ENCODE data around the gene AGRN.

DNA sequence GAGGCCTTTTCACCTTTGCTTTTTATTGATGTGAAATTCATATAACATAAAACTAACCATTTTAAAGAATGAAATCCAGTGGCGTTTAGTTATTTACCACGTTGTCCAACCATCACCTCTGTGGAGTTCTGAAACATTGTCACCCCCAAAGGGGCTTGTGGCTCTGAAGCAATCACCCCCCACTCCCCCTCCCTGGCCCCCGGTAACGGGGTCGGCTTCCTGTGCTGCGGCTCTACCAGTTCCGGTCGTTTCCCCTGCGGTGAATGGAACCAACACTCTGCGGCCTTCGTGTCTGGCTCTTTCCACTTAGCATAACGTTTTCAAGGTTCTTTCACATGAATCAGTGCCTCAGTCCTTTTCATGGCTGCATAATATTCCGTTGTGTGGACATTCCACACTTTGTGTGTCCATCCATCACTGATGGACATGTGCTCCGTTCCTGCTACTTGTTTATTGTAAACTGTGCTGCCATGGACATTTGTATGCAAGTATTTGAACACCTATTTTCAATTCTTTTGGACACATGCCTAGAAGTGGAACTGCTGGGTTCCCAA is 8.4 kb upstream of the AGRN start:
- TF ChIP-seq YY1 (IDR thresholded peaks at IDR 0.05) (no peak), TAF1 (conservative IDR thresholded peaks at IDR 0.05) (no peak), FOXA1 (IDR thresholded peaks at IDR 0.05) (no peak), RAD21 (IDR thresholded peaks at IDR 0.05) (no peak)
- TF ChIP-seq, protein P1, sequence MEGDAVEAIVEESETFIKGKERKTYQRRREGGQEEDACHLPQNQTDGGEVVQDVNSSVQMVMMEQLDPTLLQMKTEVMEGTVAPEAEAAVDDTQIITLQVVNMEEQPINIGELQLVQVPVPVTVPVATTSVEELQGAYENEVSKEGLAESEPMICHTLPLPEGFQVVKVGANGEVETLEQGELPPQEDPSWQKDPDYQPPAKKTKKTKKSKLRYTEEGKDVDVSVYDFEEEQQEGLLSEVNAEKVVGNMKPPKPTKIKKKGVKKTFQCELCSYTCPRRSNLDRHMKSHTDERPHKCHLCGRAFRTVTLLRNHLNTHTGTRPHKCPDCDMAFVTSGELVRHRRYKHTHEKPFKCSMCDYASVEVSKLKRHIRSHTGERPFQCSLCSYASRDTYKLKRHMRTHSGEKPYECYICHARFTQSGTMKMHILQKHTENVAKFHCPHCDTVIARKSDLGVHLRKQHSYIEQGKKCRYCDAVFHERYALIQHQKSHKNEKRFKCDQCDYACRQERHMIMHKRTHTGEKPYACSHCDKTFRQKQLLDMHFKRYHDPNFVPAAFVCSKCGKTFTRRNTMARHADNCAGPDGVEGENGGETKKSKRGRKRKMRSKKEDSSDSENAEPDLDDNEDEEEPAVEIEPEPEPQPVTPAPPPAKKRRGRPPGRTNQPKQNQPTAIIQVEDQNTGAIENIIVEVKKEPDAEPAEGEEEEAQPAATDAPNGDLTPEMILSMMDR (IDR thresholded peaks at IDR 0.05; ENCODE audit: low read depth, low read length, missing input control), result no peak
- TF ChIP-seq, protein P2, sequence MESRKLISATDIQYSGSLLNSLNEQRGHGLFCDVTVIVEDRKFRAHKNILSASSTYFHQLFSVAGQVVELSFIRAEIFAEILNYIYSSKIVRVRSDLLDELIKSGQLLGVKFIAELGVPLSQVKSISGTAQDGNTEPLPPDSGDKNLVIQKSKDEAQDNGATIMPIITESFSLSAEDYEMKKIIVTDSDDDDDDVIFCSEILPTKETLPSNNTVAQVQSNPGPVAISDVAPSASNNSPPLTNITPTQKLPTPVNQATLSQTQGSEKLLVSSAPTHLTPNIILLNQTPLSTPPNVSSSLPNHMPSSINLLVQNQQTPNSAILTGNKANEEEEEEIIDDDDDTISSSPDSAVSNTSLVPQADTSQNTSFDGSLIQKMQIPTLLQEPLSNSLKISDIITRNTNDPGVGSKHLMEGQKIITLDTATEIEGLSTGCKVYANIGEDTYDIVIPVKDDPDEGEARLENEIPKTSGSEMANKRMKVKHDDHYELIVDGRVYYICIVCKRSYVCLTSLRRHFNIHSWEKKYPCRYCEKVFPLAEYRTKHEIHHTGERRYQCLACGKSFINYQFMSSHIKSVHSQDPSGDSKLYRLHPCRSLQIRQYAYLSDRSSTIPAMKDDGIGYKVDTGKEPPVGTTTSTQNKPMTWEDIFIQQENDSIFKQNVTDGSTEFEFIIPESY (IDR thresholded peaks at IDR 0.05), result no peak
